Stimulated activated CD4-positive, alpha-beta T cell treated with anti-CD3 and anti-CD28 coated beads, Interleukin-1b, Interleukin-23, amount 100 ng/mL, for 1 hour (primary cell): ENCODE data around the gene ZER1.
A peak's percentile ranks its signal among the peaks of the same experiment; 100 is the strongest.
"Not testable (repeated sequence)": the region's sequence is repeated elsewhere in the genome, so short reads cannot be mapped to it uniquely, and the experiment has no call there.

Experiments
- DNase-seq, 2 donors: peaks; one replicate each; pipeline ENCODE4 v3.0.0-alpha.2; 2020; ENCODE audit warnings: low read depth in 2 of 2

ZER1 gene

DNA sequence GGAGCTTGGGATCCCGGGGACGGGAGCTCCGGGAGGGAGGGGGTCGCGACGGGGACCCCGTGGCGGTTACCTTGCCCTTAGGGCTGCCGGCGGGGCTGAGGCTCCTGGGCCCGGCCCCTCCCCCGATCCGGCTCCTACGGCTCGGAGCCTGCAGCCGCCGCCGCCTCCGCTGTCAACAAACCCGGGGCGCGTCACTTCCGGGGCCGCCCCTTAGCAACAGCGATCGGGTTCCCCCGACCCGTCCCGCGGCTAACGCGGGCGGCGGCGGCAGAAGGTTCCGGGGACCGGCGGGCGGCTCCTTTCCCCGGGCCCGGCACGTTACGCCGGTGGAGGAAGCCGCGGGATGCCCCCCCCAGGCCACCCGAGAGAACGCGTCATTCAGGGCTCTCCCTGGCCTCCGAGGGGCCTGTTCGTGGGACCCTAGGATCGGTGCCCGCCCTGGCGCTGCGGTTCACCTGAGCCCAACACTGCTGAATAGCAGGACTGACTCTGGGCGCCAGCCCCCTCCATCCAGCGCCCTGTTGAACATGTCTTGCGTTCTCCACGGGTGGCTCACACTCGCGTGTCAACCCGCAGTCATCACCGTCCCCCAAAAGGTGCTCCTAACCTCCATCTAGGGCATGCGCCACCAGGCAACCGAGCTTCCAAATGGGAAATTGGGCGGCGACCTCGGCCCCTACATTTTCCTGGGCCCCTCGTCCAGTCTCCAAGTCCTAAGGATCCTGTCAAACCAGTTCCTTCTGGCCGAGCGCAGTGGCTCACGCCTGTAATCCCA is at the start of gene ZER1:
Gene ZER1, minus strand, starts transcription at position 183 of the 775 bp plus-strand sequence. CDS start 16,362 bp downstream, outside the sequence.
- peak; percentile 81 to 94 for DNase-seq

- no peak for DNase-seq
Measured at GRCh38 chr9:128820665-128821583, 49.2 kb upstream of the ZER1 start.

DNA sequence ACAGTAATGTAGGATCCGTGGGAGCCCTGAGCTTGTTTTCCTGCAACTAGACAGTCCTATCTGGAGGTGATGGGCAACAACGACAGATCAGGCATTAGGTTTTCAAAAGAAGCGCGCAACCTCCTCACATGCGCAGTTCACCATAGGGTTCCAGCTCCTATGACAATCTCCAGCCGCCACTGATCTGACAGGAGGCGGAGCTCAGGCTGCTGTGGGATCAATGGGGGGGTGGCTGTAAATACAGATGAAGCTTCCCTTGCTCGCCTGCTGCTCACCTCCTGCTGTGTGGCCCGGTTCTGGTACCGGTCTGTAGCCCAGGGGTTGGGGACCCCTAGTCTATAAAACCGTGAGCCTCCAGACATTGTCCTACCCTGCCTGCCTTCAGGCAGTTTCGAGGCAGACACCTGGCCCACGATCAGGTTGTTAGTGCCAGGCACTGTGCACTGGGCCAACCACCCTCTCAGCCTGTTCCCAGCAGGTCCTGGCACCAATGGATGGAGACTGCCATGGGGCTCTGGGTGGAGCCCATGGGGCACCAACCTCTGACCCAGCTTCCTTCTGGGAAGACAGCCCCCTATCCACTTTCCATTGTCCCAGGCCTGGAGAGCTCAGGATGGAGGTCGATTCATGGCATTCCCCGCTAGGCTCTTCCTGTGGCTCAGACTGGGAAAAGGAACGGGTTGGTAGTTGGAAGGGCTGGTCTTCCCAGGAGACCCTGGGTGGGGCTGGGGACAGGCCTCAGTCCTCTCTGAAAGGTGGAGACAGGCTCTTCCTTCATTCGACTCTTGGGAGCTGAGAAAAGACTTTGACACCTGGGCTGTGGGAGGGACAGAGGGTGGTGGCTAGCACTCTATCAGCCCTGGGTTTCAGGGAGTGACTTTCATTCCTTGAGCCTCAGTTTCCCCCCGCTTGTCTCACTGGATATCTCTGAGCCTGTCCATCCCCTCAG is 48.3 kb upstream of the ZER1 start:
- DNase-seq, result no peak

- no peak for DNase-seq
Measured at GRCh38 chr9:128818839-128819715, 47.4 kb upstream of the ZER1 start.

- peak; percentile 94 to 96 for DNase-seq
Measured at GRCh38 chr9:128818099-128818838, 46.5 kb upstream of the ZER1 start, which contains the start of gene ENDOG. Gene ENDOG (plus strand): TSS chr9:128818500. CDS start chr9:128818685, 185 bp downstream.

GRCh38 chr9:128810873-128811272 is 39.1 kb upstream of the ZER1 start:
- DNase-seq, result no peak

- DNase-seq, result no peak
Measured at GRCh38 chr9:128809831-128810230, 38.1 kb upstream of the ZER1 start.

GRCh38 chr9:128809036-128809599 is 37.4 kb upstream of the ZER1 start:
- DNase-seq, result no peak

DNA sequence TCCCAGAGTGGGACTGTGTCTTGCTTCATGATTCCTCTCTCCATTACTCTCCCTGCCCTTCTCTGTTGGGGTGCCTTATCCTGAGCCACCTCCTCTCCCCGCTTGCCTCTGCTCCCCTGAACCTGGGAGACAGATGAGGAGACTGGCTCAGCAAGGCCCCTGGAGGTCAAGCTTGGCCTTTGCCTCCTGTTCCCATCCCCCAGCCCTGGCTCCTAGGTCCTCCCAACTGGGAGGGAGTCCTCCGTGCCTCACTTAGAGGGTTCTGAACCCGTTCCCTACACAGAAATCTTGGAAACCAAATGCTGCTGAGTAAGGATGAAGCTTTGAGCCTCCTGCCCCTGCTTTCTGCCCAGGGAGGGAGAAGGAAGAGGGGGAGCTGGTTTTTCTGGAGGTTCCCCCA is 36.8 kb upstream of the ZER1 start:
- no peak for DNase-seq

DNA sequence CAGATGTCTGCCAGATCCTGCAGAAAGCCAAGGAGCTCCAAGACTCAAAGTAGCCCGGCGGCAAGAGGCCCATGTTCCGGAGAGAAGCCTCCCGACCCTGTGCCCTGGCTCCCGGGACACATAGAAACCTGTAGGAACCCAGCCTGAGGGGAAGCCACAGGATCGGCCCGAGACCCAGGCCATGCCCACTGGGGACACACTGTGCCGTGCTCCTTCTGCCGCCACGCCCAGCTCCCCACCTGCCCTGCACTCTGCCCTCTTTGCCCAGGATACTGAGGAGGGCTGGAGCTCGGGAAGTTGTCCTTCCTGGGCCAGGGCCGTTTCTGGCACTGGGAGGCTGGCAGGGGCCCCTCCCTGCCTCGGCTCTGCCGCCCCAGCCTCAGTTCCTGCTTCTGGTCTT is 36.1 kb upstream of the ZER1 start:
- no peak for DNase-seq

DNA sequence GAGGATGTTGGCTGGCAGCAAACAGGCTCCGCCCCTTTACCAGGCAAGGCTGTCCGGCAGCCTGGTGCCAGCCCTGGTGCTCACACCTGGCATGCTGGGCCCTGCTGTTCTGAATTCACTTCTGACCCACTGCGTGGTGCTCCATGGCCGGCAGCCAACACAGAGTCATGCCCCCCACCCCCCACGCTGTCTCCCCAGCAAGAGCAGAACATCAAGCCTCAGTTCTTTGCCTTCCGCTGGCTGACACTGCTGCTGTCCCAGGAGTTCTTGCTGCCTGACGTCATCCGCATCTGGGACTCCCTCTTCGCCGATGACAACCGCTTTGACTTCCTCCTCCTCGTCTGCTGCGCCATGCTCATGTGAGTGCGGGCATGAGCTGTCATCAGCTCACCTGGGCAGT is 33.9 kb upstream of the ZER1 start:
- DNase-seq, result no peak

- no peak for DNase-seq
Measured at GRCh38 chr9:128802482-128802881, 30.8 kb upstream of the ZER1 start.

DNA sequence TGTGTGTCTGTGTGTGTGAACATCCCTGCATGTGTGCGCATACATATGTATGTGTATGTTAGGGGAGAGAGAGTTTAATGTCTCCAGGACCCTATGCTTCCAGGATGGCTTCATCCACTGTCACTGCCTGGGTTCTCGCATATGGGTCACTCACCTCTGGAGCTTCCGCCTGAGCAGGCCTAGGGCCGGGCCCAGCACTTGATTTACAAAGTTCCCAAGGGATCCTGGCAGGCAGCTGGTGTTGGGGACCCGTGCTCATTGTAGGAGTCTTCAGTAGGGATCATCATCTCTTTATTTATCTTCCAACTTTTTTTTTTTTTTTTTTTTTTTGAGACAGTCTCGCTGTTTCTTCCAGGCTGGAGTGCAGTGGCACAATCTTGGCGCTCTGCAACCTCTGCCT is 28.3 kb upstream of the ZER1 start:
- no peak for DNase-seq

DNA sequence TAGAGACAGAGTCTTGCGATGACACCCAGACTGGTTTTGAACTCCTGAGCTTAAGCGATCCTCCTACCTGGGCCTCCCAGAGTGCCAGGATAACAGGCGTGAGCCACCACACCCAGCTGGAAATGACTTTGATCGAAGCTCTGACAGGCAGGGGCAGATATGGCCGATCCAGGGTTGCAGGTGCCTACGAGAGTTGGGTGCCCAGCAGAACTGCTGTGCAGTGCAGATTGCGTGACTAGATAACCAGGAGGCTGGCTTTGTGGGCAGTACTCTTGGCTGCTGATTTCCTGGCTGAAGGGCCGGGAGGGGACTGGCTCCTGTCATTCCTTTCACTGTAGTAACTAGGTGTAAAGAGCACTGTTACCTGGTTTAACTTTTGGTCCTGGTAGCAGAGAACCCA is 27.2 kb upstream of the ZER1 start:
- DNase-seq, result no peak

- DNase-seq, result not testable (repeated sequence)
Measured at GRCh38 chr9:128794961-128795360, 23.2 kb upstream of the ZER1 start.

DNA sequence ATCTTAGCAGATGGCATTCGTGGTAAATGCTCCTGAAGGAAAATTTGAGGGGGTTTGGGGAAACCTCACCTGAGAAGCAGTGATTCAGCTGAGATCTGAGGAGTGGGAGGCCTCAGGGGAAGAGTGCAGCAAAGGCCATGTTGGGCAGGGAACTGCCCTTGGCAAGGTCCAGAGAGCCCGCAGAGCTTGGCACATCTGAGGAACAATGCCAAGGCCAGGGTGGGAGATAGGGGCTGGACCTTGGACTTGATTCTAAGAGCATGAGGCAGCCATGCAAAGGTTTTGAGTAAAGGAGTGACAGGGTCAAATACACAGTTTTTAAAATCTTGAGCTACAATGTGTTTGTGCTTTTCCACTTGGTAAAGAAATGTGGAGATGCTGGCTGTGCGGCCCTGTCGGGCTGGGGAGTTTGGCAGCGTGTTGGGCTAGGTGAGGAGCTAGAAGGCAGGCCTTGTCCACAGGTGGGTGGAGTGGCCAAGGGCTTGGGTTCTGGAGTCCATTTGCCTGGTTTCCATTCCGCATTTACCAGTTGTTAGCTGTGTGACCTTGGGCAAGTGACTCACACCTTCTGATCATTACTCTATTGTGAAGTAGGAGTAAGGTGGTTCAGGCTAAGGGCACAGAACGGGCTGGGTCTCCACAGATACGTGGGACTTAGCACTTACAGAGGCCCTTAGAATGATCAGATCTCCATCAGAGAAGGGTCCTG is 21.4 kb upstream of the ZER1 start:
- no peak for DNase-seq

- no peak for DNase-seq
Measured at GRCh38 chr9:128792134-128792533, 20.4 kb upstream of the ZER1 start.

DNA sequence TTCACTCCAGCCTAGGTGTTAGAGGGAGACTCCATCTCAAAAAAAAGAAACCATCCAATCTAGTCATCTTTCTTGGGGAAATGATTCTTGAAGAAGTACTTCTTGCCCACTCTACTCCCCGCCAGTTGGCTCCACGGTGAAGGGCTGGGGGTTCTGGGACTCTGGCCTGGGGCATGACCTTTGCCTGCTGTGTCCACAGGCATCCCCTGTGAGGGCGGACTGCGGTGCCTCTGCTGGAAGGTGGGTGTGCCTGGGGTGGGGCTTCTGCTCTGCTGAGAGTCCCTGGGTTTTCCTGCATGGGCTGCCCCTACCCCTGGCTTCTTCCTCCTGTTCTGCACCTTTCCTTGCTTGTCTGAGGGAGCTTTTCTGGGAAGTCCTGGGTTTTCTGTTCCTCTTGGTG is 18.8 kb upstream of the ZER1 start:
- no peak for DNase-seq

DNA sequence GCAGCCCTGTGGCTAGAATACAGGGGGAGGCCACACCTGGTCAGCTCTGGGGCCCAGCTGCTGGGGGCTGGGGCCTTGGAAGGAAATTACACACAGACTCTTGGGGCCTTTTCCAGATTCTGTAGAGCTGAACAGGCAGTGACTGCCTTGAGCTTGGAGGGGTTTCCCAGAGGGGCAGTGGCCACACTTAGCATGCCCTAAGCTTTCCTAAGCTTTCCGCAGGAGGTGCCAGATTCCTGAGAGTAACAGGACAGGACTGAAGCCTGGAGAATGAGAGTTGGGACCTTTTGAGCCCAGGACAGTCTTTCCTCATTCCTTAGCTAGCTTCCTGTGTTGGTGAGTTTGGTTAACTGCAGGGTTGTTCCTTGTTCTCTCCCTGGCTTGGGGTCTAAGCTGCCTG is 16.7 kb upstream of the ZER1 start:
- DNase-seq, result no peak
